ENCODE data around the gene SPEG. TPM values are rescaled to one million over a fixed set of nuclear protein-coding genes. Genes with fewer than 3 reads are reported as not detected.

SPEG gene
- total RNA-seq, 1 experiment from 2014 or later, result 16.7 TPM

DNA sequence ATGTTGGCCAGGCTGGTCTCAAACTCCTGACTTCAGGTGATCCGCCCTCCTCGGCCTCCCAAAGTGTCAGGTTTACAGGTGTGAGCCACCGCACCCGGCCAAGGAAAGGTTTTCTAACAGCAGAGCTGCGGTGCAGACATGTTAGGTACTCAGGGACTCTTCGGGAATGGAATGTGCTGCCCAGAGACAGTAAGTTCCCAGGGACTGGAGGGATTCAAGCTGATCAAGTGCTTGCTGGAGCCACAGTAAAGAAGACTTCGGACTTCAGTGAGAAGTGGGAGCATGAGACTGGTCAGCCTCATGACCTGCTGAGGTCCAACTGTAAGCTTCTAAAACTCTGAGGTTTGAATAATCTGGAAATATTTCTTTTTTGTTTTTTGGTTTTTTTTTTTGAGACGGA is 24.3 kb upstream of the SPEG start:
- intact Hi-C loops (cut with micrococcal nuclease; ENCODE audit: unreplicated experiment), result no loop called here
- Mint-ChIP-seq H3K36me3 (ENCODE audit: insufficient read depth, unreplicated experiment) (no peaks in the 10 kb centered on the region), H3K9me3 (ENCODE audit: low read depth, unreplicated experiment) (no peaks in the 10 kb centered on the region), H3K4me1 (ENCODE audit: low read depth, unreplicated experiment) (peaks cover 8% of the 10 kb centered on the region), H3K27ac (ENCODE audit: unreplicated experiment) (no peak overlapping the region), H3K27me3 (ENCODE audit: unreplicated experiment) (peaks cover 52% of the 10 kb centered on the region), H3K4me3 (ENCODE audit: low read depth, unreplicated experiment) (no peak overlapping the region)
- TF ChIP-seq, protein P1, sequence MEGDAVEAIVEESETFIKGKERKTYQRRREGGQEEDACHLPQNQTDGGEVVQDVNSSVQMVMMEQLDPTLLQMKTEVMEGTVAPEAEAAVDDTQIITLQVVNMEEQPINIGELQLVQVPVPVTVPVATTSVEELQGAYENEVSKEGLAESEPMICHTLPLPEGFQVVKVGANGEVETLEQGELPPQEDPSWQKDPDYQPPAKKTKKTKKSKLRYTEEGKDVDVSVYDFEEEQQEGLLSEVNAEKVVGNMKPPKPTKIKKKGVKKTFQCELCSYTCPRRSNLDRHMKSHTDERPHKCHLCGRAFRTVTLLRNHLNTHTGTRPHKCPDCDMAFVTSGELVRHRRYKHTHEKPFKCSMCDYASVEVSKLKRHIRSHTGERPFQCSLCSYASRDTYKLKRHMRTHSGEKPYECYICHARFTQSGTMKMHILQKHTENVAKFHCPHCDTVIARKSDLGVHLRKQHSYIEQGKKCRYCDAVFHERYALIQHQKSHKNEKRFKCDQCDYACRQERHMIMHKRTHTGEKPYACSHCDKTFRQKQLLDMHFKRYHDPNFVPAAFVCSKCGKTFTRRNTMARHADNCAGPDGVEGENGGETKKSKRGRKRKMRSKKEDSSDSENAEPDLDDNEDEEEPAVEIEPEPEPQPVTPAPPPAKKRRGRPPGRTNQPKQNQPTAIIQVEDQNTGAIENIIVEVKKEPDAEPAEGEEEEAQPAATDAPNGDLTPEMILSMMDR (IDR thresholded peaks at IDR 0.05; ENCODE audit: unreplicated experiment), result no peak
- no TSS peak for BruUV-seq (replicated peaks)
- CTCF ChIA-PET, result interaction anchor here (0.6 to 1.0 kb wide), 3 partner anchors 22 to 316 kb away, joined by 3 to 4 read pairs (median 3); partner anchors contain the start of gene DNPEP
- DNase-seq, result no peak

DNA sequence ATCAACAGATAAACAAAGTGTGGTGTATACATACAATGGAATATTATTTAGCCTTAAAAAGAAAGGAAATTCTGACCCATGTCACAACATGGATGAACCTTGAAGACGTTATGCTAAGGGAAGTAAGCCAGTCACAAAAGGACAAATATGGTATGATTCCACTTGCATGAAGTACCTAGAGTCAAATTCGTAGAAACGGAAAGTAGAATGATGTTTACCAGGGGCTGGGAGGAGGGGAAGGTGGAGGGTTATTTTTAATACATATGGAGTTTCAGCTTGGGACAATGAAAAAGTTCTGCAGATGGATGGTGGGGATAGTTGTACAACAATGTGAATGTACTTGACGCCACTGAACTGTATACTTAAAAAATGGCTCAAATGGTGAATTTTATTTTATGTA is 19.8 kb upstream of the SPEG start:
- Mint-ChIP-seq H3K4me1 (ENCODE audit: low read depth, unreplicated experiment) (no peaks in the 10 kb centered on the region), H3K9me3 (ENCODE audit: low read depth, unreplicated experiment) (no peaks in the 10 kb centered on the region), H3K4me3 (ENCODE audit: low read depth, unreplicated experiment) (no peak overlapping the region), H3K27ac (ENCODE audit: unreplicated experiment) (no peak overlapping the region), H3K36me3 (ENCODE audit: insufficient read depth, unreplicated experiment) (no peaks in the 10 kb centered on the region), H3K27me3 (ENCODE audit: unreplicated experiment) (peaks cover 40% of the 10 kb centered on the region)
- CTCF ChIA-PET, result no interaction called here
- intact Hi-C loops (cut with micrococcal nuclease; ENCODE audit: unreplicated experiment), result no loop called here
- no peak for DNase-seq
- BruUV-seq (replicated peaks), result no TSS peak
- TF ChIP-seq, protein P1 (IDR thresholded peaks at IDR 0.05; ENCODE audit: unreplicated experiment), result no peak

DNA sequence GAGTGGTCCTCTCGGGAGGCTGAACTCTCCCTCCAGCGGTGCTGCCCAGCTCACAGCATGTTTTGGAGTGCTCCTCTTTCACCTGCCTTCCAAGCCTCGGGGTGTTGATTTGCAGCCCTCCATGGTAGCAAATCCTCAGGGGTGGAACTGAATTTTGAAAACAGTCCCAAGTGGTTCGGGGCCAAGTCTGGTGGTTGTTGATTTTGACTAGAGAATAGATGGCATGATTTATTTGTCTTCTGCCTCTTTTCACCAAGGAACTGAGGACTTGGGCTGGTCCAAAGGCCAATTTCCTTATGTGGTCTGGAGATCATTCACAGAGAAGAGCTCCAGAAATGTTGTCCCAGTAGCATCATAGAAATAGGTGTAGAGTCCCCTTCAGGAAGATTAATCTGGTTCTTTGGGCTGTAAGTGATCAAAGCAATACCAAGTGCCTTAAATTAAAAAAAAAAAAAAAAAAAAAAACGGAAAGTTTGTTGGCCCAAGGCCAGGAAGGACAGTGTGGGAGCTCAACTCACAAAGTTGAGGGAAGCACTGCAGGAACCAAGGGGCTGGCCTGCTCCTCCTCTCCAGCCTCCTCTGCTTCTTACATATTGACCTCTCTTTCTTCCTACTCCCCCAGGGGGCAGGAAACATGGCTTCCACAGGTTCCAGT is 18.9 kb upstream of the SPEG start:
- CTCF ChIA-PET, result interaction anchor here (0.6 to 1.1 kb wide), 3 partner anchors 13 to 85 kb away, joined by 3 to 4 read pairs (median 4); no protein-coding TSS in a partner anchor
- Mint-ChIP-seq H3K4me3 (ENCODE audit: low read depth, unreplicated experiment) (no peak overlapping the region), H3K27ac (ENCODE audit: unreplicated experiment) (no peak overlapping the region), H3K9me3 (ENCODE audit: low read depth, unreplicated experiment) (no peaks in the 10 kb centered on the region), H3K27me3 (ENCODE audit: unreplicated experiment) (peaks cover 40% of the 10 kb centered on the region), H3K4me1 (ENCODE audit: low read depth, unreplicated experiment) (no peaks in the 10 kb centered on the region), H3K36me3 (ENCODE audit: insufficient read depth, unreplicated experiment) (no peaks in the 10 kb centered on the region)
- intact Hi-C loops (cut with micrococcal nuclease; ENCODE audit: unreplicated experiment), result no loop called here
- no TSS peak for BruUV-seq (replicated peaks)
- no peak for DNase-seq
- TF ChIP-seq, protein P1 (IDR thresholded peaks at IDR 0.05; ENCODE audit: unreplicated experiment), result no peak

DNA sequence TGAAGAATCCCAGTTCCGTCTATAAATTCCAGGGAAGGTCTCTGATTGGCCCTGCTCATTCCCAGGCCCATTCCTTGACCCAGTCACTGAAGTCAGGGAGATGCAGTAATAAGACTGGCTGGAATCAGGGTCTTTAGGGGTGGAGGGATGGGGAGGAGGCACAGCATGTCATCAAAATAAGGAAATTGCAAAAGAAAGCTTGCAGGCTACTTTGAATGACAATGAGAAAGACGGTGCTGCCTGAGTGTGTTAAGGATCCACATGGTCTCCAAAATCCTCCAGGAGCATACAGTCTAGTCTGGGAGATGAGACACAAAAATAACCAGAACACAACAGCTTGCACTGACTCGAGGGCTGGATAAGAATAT is 18.4 kb upstream of the SPEG start:
- no peaks in the 10 kb centered on the region for H3K4me1 Mint-ChIP-seq (ENCODE audit: low read depth, unreplicated experiment)
- no peaks in the 10 kb centered on the region for H3K9me3 Mint-ChIP-seq (ENCODE audit: low read depth, unreplicated experiment)
- no peak for DNase-seq
- H3K27ac Mint-ChIP-seq (ENCODE audit: unreplicated experiment), result no peak overlapping the region
- peaks cover 40% of the 10 kb centered on the region for H3K27me3 Mint-ChIP-seq (ENCODE audit: unreplicated experiment)
- intact Hi-C loops (cut with micrococcal nuclease; ENCODE audit: unreplicated experiment), result no loop called here
- no peak overlapping the region for H3K4me3 Mint-ChIP-seq (ENCODE audit: low read depth, unreplicated experiment)
- CTCF ChIA-PET, result interaction anchor here (0.8 to 1.1 kb wide), 3 partner anchors 14 to 121 kb away, joined by 3 to 5 read pairs (median 4); no protein-coding TSS in a partner anchor
- TF ChIP-seq, protein P1 (IDR thresholded peaks at IDR 0.05; ENCODE audit: unreplicated experiment), result no peak
- no peaks in the 10 kb centered on the region for H3K36me3 Mint-ChIP-seq (ENCODE audit: insufficient read depth, unreplicated experiment)
- no TSS peak for BruUV-seq (replicated peaks)

Data from Calu3 (cell line).